GM21515 (cell line): Measurements from ENCODE around the gene SLC22A2.

Experiments used
- ATAC-seq: cut with Tn5 transposase; IDR thresholded peaks from one replicate; pipeline ENCODE4 v1.9.1; 2021; ENCODE audit not compliant: unreplicated experiment

Gene SLC22A2

GRCh38 chr6:160274871-160275510 lies 16.4 kb upstream of the SLC22A2 start:
- ATAC-seq = no peak

GRCh38 chr6:160273750-160274149 lies 15.1 kb upstream of the SLC22A2 start:
- ATAC-seq = no peak

- no peak for ATAC-seq
Observed at GRCh38 chr6:160273196-160273595, 14.6 kb upstream of the SLC22A2 start.

- no peak for ATAC-seq
Observed at GRCh38 chr6:160272707-160273106, 14.1 kb upstream of the SLC22A2 start.

GRCh38 chr6:160270347-160270746 lies 11.7 kb upstream of the SLC22A2 start:
- ATAC-seq = no peak

- no peak for ATAC-seq
Observed at GRCh38 chr6:160269771-160270170, 11.2 kb upstream of the SLC22A2 start.

GRCh38 chr6:160269023-160269521 lies 10.5 kb upstream of the SLC22A2 start:
- no peak for ATAC-seq

- ATAC-seq = no peak
Observed at GRCh38 chr6:160267102-160267501, 8.5 kb upstream of the SLC22A2 start.

- ATAC-seq = peak; percentile 70
Observed at GRCh38 chr6:160265869-160266476, 7.4 kb upstream of the SLC22A2 start.

GRCh38 chr6:160264061-160264612 lies 5.5 kb upstream of the SLC22A2 start:
- ATAC-seq = no peak

GRCh38 chr6:160263196-160263939 lies 4.7 kb upstream of the SLC22A2 start:
- ATAC-seq = no peak

- ATAC-seq = no peak
Observed at GRCh38 chr6:160261991-160262680, 3.5 kb upstream of the SLC22A2 start.

GRCh38 chr6:160260803-160261450 lies 2.3 kb upstream of the SLC22A2 start:
- no peak for ATAC-seq

GRCh38 chr6:160260367-160260766 lies 1.7 kb upstream of the SLC22A2 start:
- no peak for ATAC-seq

GRCh38 chr6:160259598-160259997 lies 977 bp upstream of the SLC22A2 start:
- ATAC-seq = no peak

- ATAC-seq = no peak
Observed at GRCh38 chr6:160259143-160259425, 463 bp upstream of the SLC22A2 start.

GRCh38 chr6:160256445-160256844 lies 2.2 kb downstream of the SLC22A2 start:
- no peak for ATAC-seq

- ATAC-seq = no peak
Observed at GRCh38 chr6:160254467-160255312, 3.9 kb downstream of the SLC22A2 start.

- ATAC-seq = no peak
Observed at GRCh38 chr6:160253714-160254113, 4.9 kb downstream of the SLC22A2 start.

- no peak for ATAC-seq
Observed at GRCh38 chr6:160253292-160253691, 5.3 kb downstream of the SLC22A2 start.
